DOHH2 (cell line): ENCODE measurements around the gene IYD.
"Not testable (repeated sequence)": the region's sequence is repeated elsewhere in the genome, so short reads cannot be mapped to it uniquely, and the experiment has no call there.

Source experiments
- H3F3A ChIP-seq: fragments of 200-600 bp; sonication (generic), shearing (Covaris generic); 2 replicates; pipeline ENCODE4 v1.6.0; 2016; ENCODE audit warnings: antibody characterized with exemption, mild to moderate bottlenecking; ENCODE audit not compliant: control insufficient read depth, insufficient read depth
- H3K27ac ChIP-seq: fragments of 200-600 bp; sonication (generic); 2 replicates; pipeline ENCODE4 v1.5.1; 2014; ENCODE audit warnings: low read depth, mild to moderate bottlenecking, low read length, moderate library complexity
- H3K27me3 ChIP-seq: fragments of 200-600 bp; sonication (generic); 2 replicates; pipeline ENCODE4 v1.6.1; 2014; ENCODE audit warnings: mild to moderate bottlenecking, low read length, mixed read lengths; ENCODE audit not compliant: control insufficient read depth
- H3K36me3 ChIP-seq: fragments of 200-600 bp; sonication (generic); 2 replicates; pipeline ENCODE4 v1.6.1; 2014; ENCODE audit warnings: mild to moderate bottlenecking, low read length, moderate library complexity, mixed read lengths; ENCODE audit not compliant: control insufficient read depth
- H3K4me1 ChIP-seq: fragments of 200-600 bp; sonication (generic); 2 replicates; pipeline ENCODE4 v1.6.1; 2014; ENCODE audit warnings: mild to moderate bottlenecking, low read length, mixed read lengths; ENCODE audit not compliant: control insufficient read depth
- H3K4me2 ChIP-seq: fragments of 200-600 bp; sonication (generic); 2 replicates; pipeline ENCODE4 v1.6.0; 2014; ENCODE audit warnings: mild to moderate bottlenecking, low read length, moderate library complexity
- H3K4me3 ChIP-seq: fragments of 200-600 bp; sonication (generic); 2 replicates; pipeline ENCODE4 v1.5.1; 2014; ENCODE audit warnings: mild to moderate bottlenecking, low read length, mixed read lengths
- H3K79me2 ChIP-seq: fragments of 200-600 bp; sonication (generic); 2 replicates; pipeline ENCODE4 v1.6.1; 2014; ENCODE audit warnings: mild to moderate bottlenecking, low read length, mixed read lengths; ENCODE audit not compliant: control insufficient read depth
- H3K9me2 ChIP-seq: fragments of 200-600 bp; sonication (generic); replicated peaks from 2 replicates; pipeline ENCODE4 v1.6.1; 2014; ENCODE audit warnings: mild to moderate bottlenecking, low read length, mixed read lengths; ENCODE audit not compliant: control insufficient read depth
- H3K9me3 ChIP-seq: fragments of 200-600 bp; sonication (generic); 2 replicates; pipeline ENCODE4 v1.6.1; 2014; ENCODE audit warnings: antibody characterized with exemption, low read length, mixed read lengths; ENCODE audit not compliant: control insufficient read depth, insufficient read depth
- H4K20me1 ChIP-seq: fragments of 200-600 bp; sonication (generic); 2 replicates; pipeline ENCODE4 v1.6.0; 2014; ENCODE audit warnings: low read depth, mild to moderate bottlenecking, antibody characterized with exemption, low read length, moderate library complexity; ENCODE audit not compliant: control insufficient read depth, insufficient read depth
- EZH2phosphoT487 ChIP-seq: fragments of 200-600 bp; sonication (generic); IDR thresholded peaks from 2 replicates; pipeline ENCODE4 v1.6.1; 2017; ENCODE audit warnings: borderline replicate concordance, mild to moderate bottlenecking, antibody characterized with exemption, low read length, moderate library complexity, mixed read lengths
- TF ChIP-seq, protein P1 (sequence below): fragments of 200-600 bp; sonication (generic); IDR thresholded peaks from one replicate; pipeline ENCODE4 v1.5.1; 2014; ENCODE audit warnings: antibody characterized with exemption, mild to moderate bottlenecking, low read depth, low read length; ENCODE audit not compliant: poor library complexity, severe bottlenecking

Gene IYD

DNA sequence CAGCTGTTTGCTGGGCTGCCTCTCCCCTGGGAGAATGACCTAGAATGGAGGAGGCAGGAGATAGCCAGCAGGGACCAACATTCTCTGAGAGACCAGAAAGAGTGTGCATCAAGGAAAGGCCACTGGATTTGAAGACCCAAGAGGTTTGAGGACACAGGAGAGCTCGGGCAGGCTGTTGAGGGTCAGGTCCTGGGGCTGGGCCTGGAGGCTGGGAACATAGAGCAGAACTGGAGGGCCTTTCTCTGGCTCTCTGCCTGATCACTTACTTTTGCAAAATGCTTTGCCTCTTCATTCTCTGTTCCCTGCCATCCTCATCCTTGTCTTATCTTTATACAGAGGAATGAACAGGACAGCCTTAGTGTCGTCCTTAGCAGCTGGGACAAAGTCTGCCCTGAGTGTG lies 2.5 kb downstream of the IYD start:
- Histone ChIP-seq H3K4me2 (no peak overlapping the region), H3K4me1 (no peaks in the 10 kb centered on the region), H4K20me1 (no peaks in the 10 kb centered on the region), H3F3A (no peaks in the 10 kb centered on the region), H3K9me2 (no peaks in the 10 kb centered on the region), H3K4me3 (no peak overlapping the region), H3K36me3 (no peaks in the 10 kb centered on the region), H3K79me2 (no peaks in the 10 kb centered on the region), H3K27ac (no peak overlapping the region), H3K27me3 (peaks cover 23% of the 10 kb centered on the region), H3K9me3 (no peaks in the 10 kb centered on the region)
- no peak for TF ChIP-seq EZH2phosphoT487
- TF ChIP-seq, protein P1, sequence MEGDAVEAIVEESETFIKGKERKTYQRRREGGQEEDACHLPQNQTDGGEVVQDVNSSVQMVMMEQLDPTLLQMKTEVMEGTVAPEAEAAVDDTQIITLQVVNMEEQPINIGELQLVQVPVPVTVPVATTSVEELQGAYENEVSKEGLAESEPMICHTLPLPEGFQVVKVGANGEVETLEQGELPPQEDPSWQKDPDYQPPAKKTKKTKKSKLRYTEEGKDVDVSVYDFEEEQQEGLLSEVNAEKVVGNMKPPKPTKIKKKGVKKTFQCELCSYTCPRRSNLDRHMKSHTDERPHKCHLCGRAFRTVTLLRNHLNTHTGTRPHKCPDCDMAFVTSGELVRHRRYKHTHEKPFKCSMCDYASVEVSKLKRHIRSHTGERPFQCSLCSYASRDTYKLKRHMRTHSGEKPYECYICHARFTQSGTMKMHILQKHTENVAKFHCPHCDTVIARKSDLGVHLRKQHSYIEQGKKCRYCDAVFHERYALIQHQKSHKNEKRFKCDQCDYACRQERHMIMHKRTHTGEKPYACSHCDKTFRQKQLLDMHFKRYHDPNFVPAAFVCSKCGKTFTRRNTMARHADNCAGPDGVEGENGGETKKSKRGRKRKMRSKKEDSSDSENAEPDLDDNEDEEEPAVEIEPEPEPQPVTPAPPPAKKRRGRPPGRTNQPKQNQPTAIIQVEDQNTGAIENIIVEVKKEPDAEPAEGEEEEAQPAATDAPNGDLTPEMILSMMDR, result no peak

DNA sequence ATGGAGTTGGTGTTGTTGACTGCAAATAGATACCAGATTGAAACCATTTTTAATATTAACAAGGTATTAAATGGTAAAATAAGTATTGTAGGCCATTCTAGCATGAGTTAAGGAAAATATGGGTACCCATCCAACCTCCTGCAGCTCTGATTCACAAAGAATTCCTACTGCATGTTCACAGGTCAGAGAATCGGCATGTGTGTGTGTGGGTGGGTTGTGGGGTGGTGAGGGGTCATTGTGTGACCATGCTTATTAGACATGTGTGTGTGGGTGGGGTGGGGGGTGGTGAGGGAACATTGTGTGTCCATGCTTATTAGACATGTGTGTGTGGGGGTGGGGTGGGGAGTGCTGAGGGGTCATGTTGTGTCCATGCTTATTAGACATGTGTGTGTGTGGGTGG lies 3.2 kb downstream of the IYD start:
- H3K9me2 ChIP-seq, result no peaks in the 10 kb centered on the region
- no peak for TF ChIP-seq EZH2phosphoT487
- TF ChIP-seq, protein P1, result no peak
- H3K4me2 ChIP-seq, result no peak overlapping the region

DNA sequence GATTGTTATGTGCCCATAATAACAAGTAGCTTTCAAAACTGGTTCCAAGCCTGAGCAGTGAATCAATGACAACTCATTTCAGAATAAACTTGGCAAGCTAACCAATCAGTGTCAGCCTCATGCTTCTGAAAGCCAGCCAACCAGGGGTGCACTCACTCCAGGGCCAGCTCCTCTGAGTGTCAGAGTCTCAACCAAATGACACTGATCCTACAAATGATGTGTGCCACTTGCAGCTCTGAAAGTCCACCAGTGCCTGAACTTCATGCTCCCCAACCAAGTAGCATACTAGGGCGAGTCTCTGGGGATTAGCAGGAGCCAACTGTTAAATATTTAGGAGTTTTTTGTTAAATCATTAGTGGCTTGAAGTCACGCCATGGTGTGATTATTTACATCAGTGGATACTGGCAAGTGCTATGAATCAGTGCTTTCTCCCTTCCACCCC lies 4.5 kb downstream of the IYD start:
- TF ChIP-seq, protein P1, result no peak
- no peak for TF ChIP-seq EZH2phosphoT487
- Histone ChIP-seq H3K27ac (no peak overlapping the region), H3K4me3 (no peak overlapping the region), H3K36me3 (no peaks in the 10 kb centered on the region), H3K27me3 (peaks cover 35% of the 10 kb centered on the region), H3K9me3 (no peaks in the 10 kb centered on the region), H4K20me1 (no peaks in the 10 kb centered on the region), H3F3A (no peaks in the 10 kb centered on the region), H3K9me2 (no peaks in the 10 kb centered on the region), H3K4me1 (no peaks in the 10 kb centered on the region), H3K4me2 (no peak overlapping the region), H3K79me2 (no peaks in the 10 kb centered on the region)

More for the DNA sequence above, 3.2 kb downstream of the IYD start:
- Histone ChIP-seq H3K4me3 (no peak overlapping the region), H4K20me1 (no peaks in the 10 kb centered on the region), H3K9me3 (no peaks in the 10 kb centered on the region), H3K27me3 (peaks cover 28% of the 10 kb centered on the region), H3K4me1 (no peaks in the 10 kb centered on the region), H3K79me2 (no peaks in the 10 kb centered on the region), H3K27ac (no peak overlapping the region), H3F3A (no peaks in the 10 kb centered on the region), H3K36me3 (no peaks in the 10 kb centered on the region)

DNA sequence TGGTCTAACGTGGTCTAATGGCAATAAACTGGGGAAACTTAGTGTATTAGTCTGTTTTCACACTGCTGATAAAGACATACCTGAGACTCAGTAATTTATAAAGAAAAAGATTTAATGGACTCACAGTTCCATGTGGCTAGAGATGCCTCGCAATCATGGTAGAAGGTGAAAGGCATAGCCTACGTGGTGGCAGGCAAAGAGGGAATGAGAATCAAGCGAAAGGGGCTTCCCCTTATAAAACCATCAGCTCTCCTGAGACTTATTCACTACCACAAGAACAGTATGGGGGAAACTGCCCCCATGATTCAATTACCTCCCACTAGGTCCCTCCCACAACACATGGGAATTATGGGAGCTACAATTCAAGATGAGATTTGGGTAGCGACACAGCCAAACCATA lies 5.5 kb downstream of the IYD start:
- not testable (repeated sequence) for H3K4me3 ChIP-seq, H3F3A ChIP-seq
- H3K27me3 ChIP-seq, result peaks cover 41% of the 10 kb centered on the region

More for the DNA sequence above, 5.5 kb downstream of the IYD start:
- H3K4me2 ChIP-seq, H3K36me3 ChIP-seq, H3K27ac ChIP-seq, H3K9me2 ChIP-seq, H3K79me2 ChIP-seq, H3K4me1 ChIP-seq, H3K9me3 ChIP-seq, H4K20me1 ChIP-seq: not testable (repeated sequence)
